Measurements from ENCODE around the gene ZNF786.
A peak's percentile ranks its signal among the peaks of the same experiment; 100 is the strongest.
"Not testable (repeated sequence)": the region's sequence is repeated elsewhere in the genome, so short reads cannot be mapped to it uniquely, and the experiment has no call there.

The ZNF786 gene

GRCh38 chr7:149084407-149084806, 6.1 kb downstream of the ZNF786 start:
- DNase-seq (ENCODE audit: low read depth, low spot score) = no peak

- no peak for DNase-seq (ENCODE audit: low read depth, low spot score)
These were observed 8.6 kb downstream of the ZNF786 start for GRCh38 chr7:149081914-149082313.

GRCh38 chr7:149077594-149077993, 12.9 kb downstream of the ZNF786 start:
- no peak for DNase-seq (ENCODE audit: low read depth, low spot score)

- DNase-seq (ENCODE audit: low read depth, low spot score) = no peak
These were observed 15.2 kb downstream of the ZNF786 start for GRCh38 chr7:149075286-149075685.

GRCh38 chr7:149074116-149074885, 16.2 kb downstream of the ZNF786 start:
- DNase-seq (ENCODE audit: low read depth, low spot score) = no peak

- no peak for DNase-seq (ENCODE audit: low read depth, low spot score)
These were observed 18.1 kb downstream of the ZNF786 start for GRCh38 chr7:149072438-149072775.

- peak; percentile 7 for DNase-seq (ENCODE audit: low read depth, low spot score)
These were observed 18.7 kb downstream of the ZNF786 start for GRCh38 chr7:149071641-149072437.

GRCh38 chr7:149071182-149071635, 19.3 kb downstream of the ZNF786 start:
- no peak for DNase-seq (ENCODE audit: low read depth, low spot score)

GRCh38 chr7:149070372-149071125, 20.0 kb downstream of the ZNF786 start:
- no peak for DNase-seq (ENCODE audit: low read depth, low spot score)

- DNase-seq (ENCODE audit: low read depth, low spot score) = no peak
These were observed 22.6 kb downstream of the ZNF786 start for GRCh38 chr7:149067869-149068268.

GRCh38 chr7:149063476-149063875, 27.0 kb downstream of the ZNF786 start:
- DNase-seq (ENCODE audit: low read depth, low spot score) = no peak

- DNase-seq (ENCODE audit: low read depth, low spot score) = not testable (repeated sequence)
These were observed 28.2 kb downstream of the ZNF786 start for GRCh38 chr7:149062217-149062899.

GRCh38 chr7:149060156-149060555, 30.4 kb downstream of the ZNF786 start:
- DNase-seq (ENCODE audit: low read depth, low spot score) = peak; percentile 12

GRCh38 chr7:149053885-149054284, 36.6 kb downstream of the ZNF786 start:
- DNase-seq (ENCODE audit: low read depth, low spot score) = no peak

GRCh38 chr7:149053384-149053783, 37.1 kb downstream of the ZNF786 start:
- no peak for DNase-seq (ENCODE audit: low read depth, low spot score)

- DNase-seq (ENCODE audit: low read depth, low spot score) = peak; percentile 31
These were observed 39.6 kb downstream of the ZNF786 start for GRCh38 chr7:149050941-149051340.

- DNase-seq (ENCODE audit: low read depth, low spot score) = no peak
These were observed 41.7 kb downstream of the ZNF786 start for GRCh38 chr7:149048805-149049204.

GRCh38 chr7:149046416-149046815, 44.1 kb downstream of the ZNF786 start:
- no peak for DNase-seq (ENCODE audit: low read depth, low spot score)

- DNase-seq (ENCODE audit: low read depth, low spot score) = no peak
These were observed 46.6 kb downstream of the ZNF786 start for GRCh38 chr7:149043936-149044335.

GRCh38 chr7:149041350-149041749, 49.2 kb downstream of the ZNF786 start:
- no peak for DNase-seq (ENCODE audit: low read depth, low spot score)

GRCh38 chr7:149038641-149039040, 51.9 kb downstream of the ZNF786 start:
- not testable (repeated sequence) for DNase-seq (ENCODE audit: low read depth, low spot score)

GRCh38 chr7:149036676-149037075, 53.8 kb downstream of the ZNF786 start:
- DNase-seq (ENCODE audit: low read depth, low spot score) = no peak
